ENCODE data around the gene ZNF783.

DNA sequence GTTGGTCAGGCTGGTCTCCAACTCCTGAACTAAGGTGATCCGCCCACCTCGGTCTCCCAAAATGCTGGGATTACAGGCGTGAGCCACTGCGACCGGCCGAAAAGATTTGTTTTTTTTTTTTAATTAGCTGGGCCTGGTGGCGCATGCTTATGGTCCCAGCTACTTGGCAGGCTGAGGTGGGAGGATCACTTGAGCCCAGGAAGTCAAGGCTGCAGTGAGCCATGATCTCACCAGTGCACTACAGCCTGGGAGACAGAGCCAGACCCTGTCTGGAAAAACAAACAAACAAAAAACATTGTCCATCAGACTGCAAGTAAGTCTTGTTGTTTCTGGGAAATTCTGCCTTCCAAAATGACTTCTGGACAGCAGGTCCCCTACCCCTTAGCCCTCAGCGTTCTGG is 38.8 kb upstream of the ZNF783 start:
- TF ChIP-seq, protein P1, sequence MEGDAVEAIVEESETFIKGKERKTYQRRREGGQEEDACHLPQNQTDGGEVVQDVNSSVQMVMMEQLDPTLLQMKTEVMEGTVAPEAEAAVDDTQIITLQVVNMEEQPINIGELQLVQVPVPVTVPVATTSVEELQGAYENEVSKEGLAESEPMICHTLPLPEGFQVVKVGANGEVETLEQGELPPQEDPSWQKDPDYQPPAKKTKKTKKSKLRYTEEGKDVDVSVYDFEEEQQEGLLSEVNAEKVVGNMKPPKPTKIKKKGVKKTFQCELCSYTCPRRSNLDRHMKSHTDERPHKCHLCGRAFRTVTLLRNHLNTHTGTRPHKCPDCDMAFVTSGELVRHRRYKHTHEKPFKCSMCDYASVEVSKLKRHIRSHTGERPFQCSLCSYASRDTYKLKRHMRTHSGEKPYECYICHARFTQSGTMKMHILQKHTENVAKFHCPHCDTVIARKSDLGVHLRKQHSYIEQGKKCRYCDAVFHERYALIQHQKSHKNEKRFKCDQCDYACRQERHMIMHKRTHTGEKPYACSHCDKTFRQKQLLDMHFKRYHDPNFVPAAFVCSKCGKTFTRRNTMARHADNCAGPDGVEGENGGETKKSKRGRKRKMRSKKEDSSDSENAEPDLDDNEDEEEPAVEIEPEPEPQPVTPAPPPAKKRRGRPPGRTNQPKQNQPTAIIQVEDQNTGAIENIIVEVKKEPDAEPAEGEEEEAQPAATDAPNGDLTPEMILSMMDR (IDR thresholded peaks at IDR 0.05 in 8 of 11, conservative IDR thresholded peaks at IDR 0.05 in 3 of 11), result no peak
- no peak for TF ChIP-seq POLR2A (IDR thresholded peaks at IDR 0.05)
- no peak for TF ChIP-seq POLR2AphosphoS5 (IDR thresholded peaks at IDR 0.05)

Data from spleen (tissue), 7 donors.